Liver (tissue), 9 donors: ENCODE measurements around the gene MT1E. TPM values are rescaled to one million over a fixed set of nuclear protein-coding genes. Genes with fewer than 3 reads are reported as not detected.

Experiments used
- DNase-seq: peaks from one replicate; pipeline ENCODE4 v3.0.0-alpha.2; 2017; ENCODE audit warnings: low spot score
- H3K27ac ChIP-seq, 2 donors: one replicate each; pipeline ENCODE4 v1.7.0; 2013; ENCODE audit warnings: inconsistent platforms in 2 of 2, low read length in 2 of 2, control low read depth in 1 of 2, low read depth in 1 of 2, mild to moderate bottlenecking in 1 of 2
- H3K27me3 ChIP-seq, 4 donors: one replicate each; pipeline versions ENCODE4 v1.6.1 to v1.7.0; 2013; ENCODE audit warnings: low read length in 3 of 4, inconsistent platforms in 1 of 4, mild to moderate bottlenecking in 1 of 4, moderate library complexity in 1 of 4; ENCODE audit not compliant: control insufficient read depth in 4 of 4, insufficient read depth in 4 of 4
- H3K36me3 ChIP-seq, 4 donors: one replicate each; pipeline versions ENCODE4 v1.6.1 to v1.7.0; 2013; ENCODE audit warnings: low read length in 3 of 4, mild to moderate bottlenecking in 3 of 4, low read depth in 1 of 4, moderate library complexity in 1 of 4; ENCODE audit not compliant: control insufficient read depth in 4 of 4, insufficient read depth in 3 of 4
- H3K4me1 ChIP-seq, 4 donors: one replicate each; pipeline versions ENCODE4 v1.6.1 to v1.7.0; 2013; ENCODE audit warnings: low read length in 3 of 4, mild to moderate bottlenecking in 3 of 4, moderate library complexity in 1 of 4; ENCODE audit not compliant: control insufficient read depth in 4 of 4, insufficient read depth in 4 of 4
- H3K4me3 ChIP-seq, 3 donors: one replicate each; pipeline versions ENCODE4 v1.6.1 to v1.7.0; 2013; ENCODE audit warnings: low read length in 3 of 3, control low read depth in 1 of 3, low read depth in 1 of 3, mild to moderate bottlenecking in 1 of 3
- H3K9ac ChIP-seq, 2 donors: one replicate each; pipeline ENCODE4 v1.7.0; 2013; ENCODE audit warnings: low read length in 2 of 2, mild to moderate bottlenecking in 2 of 2, moderate library complexity in 2 of 2, control low read depth in 1 of 2, low read depth in 1 of 2
- H3K9me3 ChIP-seq, 4 donors: one replicate each; pipeline versions ENCODE4 v1.6.1 to v1.7.0; 2013; ENCODE audit warnings: low read length in 3 of 4; ENCODE audit not compliant: control insufficient read depth in 4 of 4
- ATF3 ChIP-seq: IDR thresholded peaks from 2 replicates; pipeline ENCODE4 v1.6.1; 2016; ENCODE audit warnings: antibody characterized with exemption
- CTCF ChIP-seq: fragments of 150-350 bp; IDR thresholded peaks from 2 replicates; pipeline ENCODE4 v1.5.1; 2017; ENCODE audit warnings: improper control_type of control experiment, low read depth, low read length; ENCODE audit not compliant: missing input control
- EGR1 ChIP-seq, 2 donors: IDR thresholded peaks; 2 replicates each; pipeline ENCODE4 v1.6.1; 2016 to 2018; ENCODE audit warnings: antibody characterized with exemption in 2 of 2, low read depth in 2 of 2
- FOXA1 ChIP-seq: IDR thresholded peaks from 2 replicates; pipeline ENCODE4 v1.6.1; 2016; ENCODE audit warnings: antibody characterized with exemption
- FOXA2 ChIP-seq: IDR thresholded peaks from 2 replicates; pipeline ENCODE4 v1.6.1; 2016; ENCODE audit warnings: antibody characterized with exemption
- GABPA ChIP-seq, 2 donors: IDR thresholded peaks in 1 of 2; conservative IDR thresholded peaks in 1 of 2; 2 replicates each; pipeline ENCODE4 v1.6.1; 2016; ENCODE audit warnings: antibody characterized with exemption in 2 of 2, mild to moderate bottlenecking in 1 of 2, moderate library complexity in 1 of 2
- HNF4A ChIP-seq, 2 donors: conservative IDR thresholded peaks; 2 replicates each; pipeline ENCODE4 v1.6.1; 2016; ENCODE audit warnings: antibody characterized with exemption in 2 of 2, mild to moderate bottlenecking in 2 of 2
- HNF4G ChIP-seq: IDR thresholded peaks from 2 replicates; pipeline ENCODE4 v1.6.1; 2016; ENCODE audit warnings: antibody characterized with exemption
- JUND ChIP-seq, 2 donors: IDR thresholded peaks; 2 replicates each; pipeline ENCODE4 v1.6.1; 2016; ENCODE audit warnings: antibody characterized with exemption in 2 of 2
- MAX ChIP-seq: IDR thresholded peaks from 2 replicates; pipeline ENCODE4 v1.6.1; 2016; ENCODE audit warnings: antibody characterized with exemption
- NR2F2 ChIP-seq: IDR thresholded peaks from 2 replicates; pipeline ENCODE4 v1.6.1; 2016; ENCODE audit warnings: antibody characterized with exemption
- RAD21 ChIP-seq, 2 donors: IDR thresholded peaks; 2 replicates each; pipeline ENCODE4 v1.6.1; 2016; ENCODE audit warnings: antibody characterized with exemption in 2 of 2, mild to moderate bottlenecking in 2 of 2
- RXRA ChIP-seq, 2 donors: IDR thresholded peaks; 2 replicates each; pipeline ENCODE4 v1.6.1; 2017 to 2018; ENCODE audit warnings: antibody characterized with exemption in 2 of 2, mild to moderate bottlenecking in 1 of 2
- SP1 ChIP-seq: IDR thresholded peaks from 2 replicates; pipeline ENCODE4 v1.6.1; 2018; ENCODE audit warnings: antibody characterized with exemption, mild to moderate bottlenecking
- TAF1 ChIP-seq: conservative IDR thresholded peaks from 2 replicates; pipeline ENCODE4 v1.6.1; 2016; ENCODE audit warnings: antibody characterized with exemption, mild to moderate bottlenecking
- YY1 ChIP-seq: IDR thresholded peaks from 2 replicates; pipeline ENCODE4 v1.6.1; 2016; ENCODE audit warnings: antibody characterized with exemption, mild to moderate bottlenecking
- ZBTB33 ChIP-seq: IDR thresholded peaks from 2 replicates; pipeline ENCODE4 v1.6.1; 2016; ENCODE audit warnings: antibody characterized with exemption
- WGBS: extraction: QIAGEN DNeasy Blood & Tissue Kit; methylation state at CpG from one replicate; pipeline ENCODE4 v1.1.7; 2013; 5-methylcytosine and 5-hydroxymethylcytosine counted together
- polyA plus RNA-seq, 2 donors: library from polyadenylated mRNA; stranded (reverse) in 1 of 2; unstranded in 1 of 2; fragments of 200-250 nt in 1 of 2; fragments of >200 nt in 1 of 2; fragmentation: Nextera tagmentation in 1 of 2; extraction: Ambion mirVana in 1 of 2; gene quantifications; one replicate each; pipeline versions ENCODE4 v1.2.1 to v1.2.3, GENCODE V29; 2013 to 2015
- total RNA-seq, 2 donors: library from RNA; depleted of rRNA; stranded (reverse); fragments of >200 nt; gene quantifications; one replicate each; pipeline ENCODE4 v1.2.3, GENCODE V29; 2014
- donor health status: healthy.
- donor health status: healthy.
- donor health status: healthy.
- donor health status: healthy.
- donor health status: healthy.

The MT1E gene
- total and polyA plus RNA-seq, 4 donors, result 206 to 1,831 (median 808) TPM

GRCh38 chr16:56606071-56606475, 19.5 kb upstream of the MT1E start (continued):
- TF ChIP-seq MAX, result no peak
- no peak for TF ChIP-seq FOXA2

- TF ChIP-seq TAF1, result peak; percentile 55
- TF ChIP-seq YY1, result peak; percentile 80
- peak; percentile 12 for TF ChIP-seq FOXA1
- TF ChIP-seq NR2F2, result no peak
- peak; percentile 47 for TF ChIP-seq HNF4G
- no peak for TF ChIP-seq SP1
- TF ChIP-seq RAD21 (IDR thresholded peaks at IDR 0.05), result no peak
- no peak for TF ChIP-seq GABPA (IDR thresholded peaks at IDR 0.05 in 1 of 2, conservative IDR thresholded peaks at IDR 0.05 in 1 of 2)
- no peak for TF ChIP-seq FOXA2
- TF ChIP-seq JUND (IDR thresholded peaks at IDR 0.05), result peak in 1 of 2 donors; percentile 54
- TF ChIP-seq EGR1 (IDR thresholded peaks at IDR 0.05; ENCODE audit: low read depth in 2 of 2), result peak in 1 of 2 donors; percentile 6
- peak in 1 of 2 donors; percentile 90 for TF ChIP-seq RXRA (IDR thresholded peaks at IDR 0.05)
- no peak for TF ChIP-seq CTCF
- no peak for TF ChIP-seq ZBTB33
- TF ChIP-seq HNF4A (conservative IDR thresholded peaks at IDR 0.05), result peak; percentile 68 to 74
- Histone ChIP-seq H3K27me3 (no peaks in the 10 kb centered on the region), H3K9me3 (no peaks in the 10 kb centered on the region), H3K4me3 (peak overlapping the region in 2 of 3 donors; percentile 3 to 12), H3K27ac (peak overlapping the region; percentile 98 to 99), H3K9ac (peak overlapping the region; percentile 22 to 72), H3K4me1 (peaks cover 6 to 37% (median 12%) of the 10 kb centered on the region in 4 donors), H3K36me3 (no peaks in the 10 kb centered on the region)
- WGBS, result 17% methylated on average over 8 of the region's 8 CpGs
- peak; percentile 52 for DNase-seq
Measured at GRCh38 chr16:56606476-56607108, 19.0 kb upstream of the MT1E start.

- no peaks in the 10 kb centered on the region for H3K36me3 ChIP-seq
- no peaks in the 10 kb centered on the region for H3K27me3 ChIP-seq
- H3K9me3 ChIP-seq, result no peaks in the 10 kb centered on the region
- H3K4me3 ChIP-seq, result peak overlapping the region in 1 of 3 donors; percentile 12
- peak; percentile 52 for DNase-seq
- H3K27ac ChIP-seq, result peak overlapping the region; percentile 98 to 99
- H3K4me1 ChIP-seq, result peaks cover 6 to 37% (median 12%) of the 10 kb centered on the region in 4 donors
- peak overlapping the region; percentile 4 to 72 for H3K9ac ChIP-seq
- 15% methylated on average over 14 of the region's 14 CpGs for WGBS
- TF ChIP-seq HNF4A (conservative IDR thresholded peaks at IDR 0.05) (no peak), RXRA (IDR thresholded peaks at IDR 0.05) (peak; percentile 17 to 89), ZBTB33 (no peak), TAF1 (peak; percentile 49), CTCF (no peak), MAX (peak; percentile 84), SP1 (peak; percentile 95), JUND (IDR thresholded peaks at IDR 0.05) (peak; percentile 5 to 56), RAD21 (IDR thresholded peaks at IDR 0.05) (no peak), GABPA (IDR thresholded peaks at IDR 0.05 in 1 of 2, conservative IDR thresholded peaks at IDR 0.05 in 1 of 2) (peak; percentile 75 to 83), YY1 (peak; percentile 55), EGR1 (IDR thresholded peaks at IDR 0.05; ENCODE audit: low read depth in 2 of 2) (peak; percentile 72 to 96), FOXA1 (no peak), NR2F2 (peak; percentile 96), ATF3 (peak; percentile 44), FOXA2 (peak; percentile 2)
Measured at GRCh38 chr16:56607109-56607618, 18.4 kb upstream of the MT1E start.
